Midbrain (tissue), 1 donor: ENCODE data around the gene MLLT10.
"Not testable (repeated sequence)": the region's sequence is repeated elsewhere in the genome, so short reads cannot be mapped to it uniquely, and the experiment has no call there.

Experiments
- DNase-seq: peaks from one replicate; lab custom pipeline; 2025; lab: John Stamatoyannopoulos, UW

Gene MLLT10

GRCh38 chr10:21584834-21585530 lies 51.0 kb downstream of the MLLT10 start:
- no peak for DNase-seq

GRCh38 chr10:21587391-21587790 lies 53.4 kb downstream of the MLLT10 start:
- DNase-seq, result no peak

GRCh38 chr10:21588159-21588558 lies 54.1 kb downstream of the MLLT10 start:
- DNase-seq, result not testable (repeated sequence)

- DNase-seq, result no peak
These were observed 60.0 kb downstream of the MLLT10 start for GRCh38 chr10:21593986-21594385.

GRCh38 chr10:21599582-21599981 lies 65.5 kb downstream of the MLLT10 start:
- DNase-seq, result no peak

GRCh38 chr10:21600804-21601433 lies 66.9 kb downstream of the MLLT10 start:
- no peak for DNase-seq

- DNase-seq, result no peak
These were observed 68.3 kb downstream of the MLLT10 start for GRCh38 chr10:21602313-21602712.

- no peak for DNase-seq
These were observed 69.7 kb downstream of the MLLT10 start for GRCh38 chr10:21603721-21604120.

- DNase-seq, result no peak
These were observed 70.6 kb downstream of the MLLT10 start for GRCh38 chr10:21604651-21605050.

GRCh38 chr10:21607907-21608306 lies 73.9 kb downstream of the MLLT10 start:
- DNase-seq, result no peak

GRCh38 chr10:21614000-21614399 lies 80.0 kb downstream of the MLLT10 start:
- DNase-seq, result no peak

GRCh38 chr10:21617267-21617666 lies 83.2 kb downstream of the MLLT10 start:
- DNase-seq, result no peak

GRCh38 chr10:21623291-21623690 lies 89.3 kb downstream of the MLLT10 start:
- DNase-seq, result no peak

GRCh38 chr10:21624421-21624820 lies 90.4 kb downstream of the MLLT10 start:
- not testable (repeated sequence) for DNase-seq

- DNase-seq, result no peak
These were observed 90.9 kb downstream of the MLLT10 start for GRCh38 chr10:21624951-21625350.

- no peak for DNase-seq
These were observed 91.7 kb downstream of the MLLT10 start for GRCh38 chr10:21625623-21626229.

- DNase-seq, result no peak
These were observed 92.6 kb downstream of the MLLT10 start for GRCh38 chr10:21626457-21627161.

GRCh38 chr10:21627331-21627730 lies 93.3 kb downstream of the MLLT10 start:
- no peak for DNase-seq

- DNase-seq, result no peak
These were observed 94.0 kb downstream of the MLLT10 start for GRCh38 chr10:21628023-21628422.

- not testable (repeated sequence) for DNase-seq
These were observed 94.6 kb downstream of the MLLT10 start for GRCh38 chr10:21628645-21629044.

GRCh38 chr10:21634599-21635365 lies 100.8 kb downstream of the MLLT10 start:
- no peak for DNase-seq

- DNase-seq, result no peak
These were observed 103.8 kb downstream of the MLLT10 start for GRCh38 chr10:21637795-21638194.
